Psoas muscle (tissue), 8 donors: ENCODE measurements around the gene SLC30A2. TPM values are rescaled to one million over a fixed set of nuclear protein-coding genes. Genes with fewer than 3 reads are reported as not detected.

Source experiments
- ATAC-seq, 4 donors: fragments of 200-7000 bp; cut with Tn5 transposase; one replicate each; pipeline ENCODE4 v1.9.1; 2020; ENCODE audit warnings: moderate library complexity in 3 of 4, mild to moderate bottlenecking in 2 of 4
- DNase-seq, 2 donors: peaks; one replicate each; pipeline ENCODE4 v3.0.0-alpha.2; 2020
- H3K27ac ChIP-seq: fragments of 200-600 bp; one replicate; pipeline ENCODE4 v1.8.0; 2022
- H3K27me3 ChIP-seq, 3 donors: fragments of 200-600 bp in 1 of 3; one replicate each; pipeline versions ENCODE4 v1.6.1 to v1.8.0; 2013 to 2022; ENCODE audit warnings: low read length in 2 of 3, mild to moderate bottlenecking in 2 of 3, moderate library complexity in 1 of 3; ENCODE audit not compliant: insufficient read depth in 3 of 3
- H3K36me3 ChIP-seq, 2 donors: fragments of 200-600 bp in 1 of 2; one replicate each; pipeline versions ENCODE4 v1.6.1 to v1.8.0; 2013 to 2022; ENCODE audit warnings: low read depth in 1 of 2, mild to moderate bottlenecking in 1 of 2, moderate library complexity in 1 of 2; ENCODE audit not compliant: insufficient read depth in 1 of 2
- H3K4me1 ChIP-seq: fragments of 200-600 bp; one replicate; pipeline ENCODE4 v1.8.0; 2022
- H3K4me3 ChIP-seq: fragments of 200-600 bp; one replicate; pipeline ENCODE4 v1.8.0; 2022; ENCODE audit warnings: mild to moderate bottlenecking
- H3K9me3 ChIP-seq: fragments of 200-600 bp; one replicate; pipeline ENCODE4 v1.8.0; 2022
- WGBS, 3 donors: extraction: QIAGEN DNeasy Blood & Tissue Kit; methylation state at CpG; one replicate each; pipeline versions ENCODE4 v1.1.6 to v1.1.7; 2013; 5-methylcytosine and 5-hydroxymethylcytosine counted together
- intact Hi-C, 2 donors: fragments of 100-400 bp; cut with DNase I; formaldehyde crosslinking; loops; one replicate each; pipeline versions ENCODE4 v1.11.0 to v1.14.2; 2022
- polyA plus RNA-seq, 3 donors: library from polyadenylated mRNA; stranded (reverse); fragments of 200-250 nt; gene quantifications; one replicate each; pipeline ENCODE4 v1.2.3, GENCODE V29; 2013
- total RNA-seq, 4 donors: library from RNA; stranded (reverse); fragmentation: NEBNext Ultra II Directional in 2 of 4; extraction: Animal tissue kit (Norgen Biotek cat#: 25700) in 2 of 4; gene quantifications; one replicate each; pipeline versions ENCODE4 v1.2.1 to v1.2.4, GENCODE V29; 2021 to 2023
- TF ChIP-seq, protein P1 (sequence below): fragments of 200-600 bp; IDR thresholded peaks from one replicate; pipeline ENCODE4 v1.8.0; 2022; ENCODE audit warnings: antibody characterized with exemption
- donor health status: healthy with polysubstance abuse.
- donor health status: DM: no; HTN: no; CAD: no; lungs with moderate emphysema.
- donor health status: Bipolar disorder and iron deficiency.
- donor health status: healthy.
- donor health status: DM: yes; HTN: yes; CAD: no.
- donor health status: DM: no; HTN: no; CAD: no.
- donor health status: DM: no; HTN: no; CAD: no.
- donor health status: DM: yes; HTN: yes; CAD: no.

The SLC30A2 gene
- total and polyA plus RNA-seq, 7 donors, result 0.21 to 7.8 (median 1.2) TPM

DNA sequence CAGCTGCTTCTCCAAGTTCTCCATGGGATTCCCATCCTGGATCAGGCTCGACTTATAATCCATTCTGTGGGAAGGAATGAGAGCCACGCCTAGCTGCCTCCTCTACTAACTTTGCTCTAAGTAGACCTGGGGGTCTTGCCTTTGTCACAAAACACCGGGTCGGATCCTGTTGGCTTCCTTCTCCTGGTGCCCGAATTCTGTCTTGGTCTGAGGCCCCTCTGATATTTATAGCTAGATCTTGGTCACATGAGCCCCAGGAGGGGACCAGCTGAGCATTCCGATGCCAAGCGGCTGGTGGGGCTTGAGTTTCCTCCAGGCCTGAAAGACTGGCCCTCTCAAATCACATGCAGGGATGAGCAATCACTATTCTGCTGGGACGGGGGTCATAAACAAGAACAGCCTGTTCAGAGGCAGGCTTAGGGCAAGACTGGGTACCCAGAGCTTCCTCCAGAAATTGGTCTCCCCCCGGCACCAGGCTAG, 21.6 kb upstream of the SLC30A2 start, which contains the start of gene TRIM63:
Gene TRIM63 (minus strand): TSS at position 199 of the 480 bp plus-strand sequence. CDS start 136 bp downstream, at position 63.
- intact Hi-C loops, result loop anchor here in 1 of 2 donors (2.0 kb wide), 1 partner anchor 31 kb away; no protein-coding TSS in a partner anchor
- Histone ChIP-seq H3K9me3 (no peaks in the 10 kb centered on the region), H3K27ac (peak within 1 kb of the TSS; percentile 88), H3K4me1 (peaks cover 29% of the 10 kb centered on the region), H3K27me3 (no peaks in the 10 kb centered on the region), H3K36me3 (peaks cover 2 to 34% of the 10 kb centered on the region in 2 donors), H3K4me3 (peak within 1 kb of the TSS; percentile 72)
- DNase-seq, result peak; percentile 82 to 94
- ATAC-seq, result peak; percentile 62 to 87 (median 82)
- 15 to 27% (median 20%) methylated on average over 9 of the region's 9 CpGs for WGBS, 3 donors
- TF ChIP-seq, protein P1, sequence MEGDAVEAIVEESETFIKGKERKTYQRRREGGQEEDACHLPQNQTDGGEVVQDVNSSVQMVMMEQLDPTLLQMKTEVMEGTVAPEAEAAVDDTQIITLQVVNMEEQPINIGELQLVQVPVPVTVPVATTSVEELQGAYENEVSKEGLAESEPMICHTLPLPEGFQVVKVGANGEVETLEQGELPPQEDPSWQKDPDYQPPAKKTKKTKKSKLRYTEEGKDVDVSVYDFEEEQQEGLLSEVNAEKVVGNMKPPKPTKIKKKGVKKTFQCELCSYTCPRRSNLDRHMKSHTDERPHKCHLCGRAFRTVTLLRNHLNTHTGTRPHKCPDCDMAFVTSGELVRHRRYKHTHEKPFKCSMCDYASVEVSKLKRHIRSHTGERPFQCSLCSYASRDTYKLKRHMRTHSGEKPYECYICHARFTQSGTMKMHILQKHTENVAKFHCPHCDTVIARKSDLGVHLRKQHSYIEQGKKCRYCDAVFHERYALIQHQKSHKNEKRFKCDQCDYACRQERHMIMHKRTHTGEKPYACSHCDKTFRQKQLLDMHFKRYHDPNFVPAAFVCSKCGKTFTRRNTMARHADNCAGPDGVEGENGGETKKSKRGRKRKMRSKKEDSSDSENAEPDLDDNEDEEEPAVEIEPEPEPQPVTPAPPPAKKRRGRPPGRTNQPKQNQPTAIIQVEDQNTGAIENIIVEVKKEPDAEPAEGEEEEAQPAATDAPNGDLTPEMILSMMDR, result no peak

DNA sequence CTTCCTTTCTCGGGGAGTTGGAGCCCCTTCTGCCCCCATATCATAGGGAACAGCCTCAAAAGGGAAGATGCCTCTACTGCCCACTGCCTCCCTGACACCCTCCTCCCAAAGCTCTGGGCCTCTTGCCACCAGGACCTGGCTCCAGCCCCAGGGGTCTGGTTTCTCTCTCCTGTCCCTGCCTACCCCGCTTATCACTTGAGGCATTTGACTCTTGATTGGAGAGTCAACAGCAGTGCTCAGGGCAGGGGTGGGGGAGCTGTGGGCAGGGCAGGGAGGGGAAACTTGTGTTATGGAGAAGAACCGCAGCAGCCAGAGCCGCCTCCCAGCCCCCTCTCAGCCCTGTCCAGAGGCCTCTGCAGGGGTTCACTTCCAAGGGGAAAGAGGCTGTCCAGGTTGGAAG, 20.9 kb upstream of the SLC30A2 start:
- Histone ChIP-seq H3K36me3 (peaks cover 2 to 38% of the 10 kb centered on the region in 2 donors), H3K27ac (peak overlapping the region; percentile 88), H3K4me1 (peaks cover 29% of the 10 kb centered on the region), H3K4me3 (peak overlapping the region; percentile 72), H3K27me3 (no peaks in the 10 kb centered on the region), H3K9me3 (no peaks in the 10 kb centered on the region)
- ATAC-seq (peak; percentile 4 to 54 (median 10)), DNase-seq (peak in 1 of 2 donors; percentile 56)
- intact Hi-C loops, result loop anchor here in 1 of 2 donors (2.0 kb wide), 1 partner anchor 30 kb away; no protein-coding TSS in a partner anchor
- 16 to 29% (median 22%) methylated on average over 4 of the region's 4 CpGs for WGBS, 3 donors
- TF ChIP-seq, protein P1, result no peak

GRCh38 chr1:26066160-26066559, 20.2 kb upstream of the SLC30A2 start:
- DNase-seq (peak in 1 of 2 donors; percentile 57), ATAC-seq (peak in 1 of 4 donors; percentile 18)
- 23 to 57% (median 29%) methylated on average over 15 of the region's 15 CpGs for WGBS, 3 donors
- intact Hi-C loops, result loop anchor here in 1 of 2 donors (2.0 kb wide), 1 partner anchor 29 kb away; no protein-coding TSS in a partner anchor
- Histone ChIP-seq H3K4me3 (peak overlapping the region; percentile 72), H3K36me3 (peaks cover 6 to 44% of the 10 kb centered on the region in 2 donors), H3K4me1 (peaks cover 32% of the 10 kb centered on the region), H3K9me3 (no peaks in the 10 kb centered on the region), H3K27ac (peak overlapping the region; percentile 88), H3K27me3 (no peaks in the 10 kb centered on the region)
- TF ChIP-seq, protein P1, result peak; percentile 4

GRCh38 chr1:26064553-26064952, 18.6 kb upstream of the SLC30A2 start:
- 32 to 49% (median 36%) methylated on average over 3 of the region's 3 CpGs for WGBS, 3 donors
- Histone ChIP-seq H3K36me3 (peaks cover 6 to 60% of the 10 kb centered on the region in 2 donors), H3K4me3 (peak overlapping the region; percentile 72), H3K4me1 (peaks cover 40% of the 10 kb centered on the region), H3K9me3 (no peaks in the 10 kb centered on the region), H3K27me3 (no peaks in the 10 kb centered on the region), H3K27ac (peak overlapping the region; percentile 88)
- TF ChIP-seq, protein P1, result no peak
- no peak for ATAC-seq
- peak in 1 of 2 donors; percentile 54 for DNase-seq
- intact Hi-C loops, result no loop called here
